Retinal pigment epithelial cell (primary cell): ENCODE data around the gene AP3B1.

Source experiments
- DNase-seq: peaks from one replicate; pipeline ENCODE4 v3.0.0-alpha.2; 2010; ENCODE audit warnings: low read depth
- H3K4me3 ChIP-seq: 2 replicates; pipeline ENCODE4 v1.5.1; 2011; ENCODE audit warnings: mild to moderate bottlenecking, low read length, control low read depth, moderate library complexity
- TF ChIP-seq, protein P1 (sequence below): conservative IDR thresholded peaks from 2 replicates; pipeline ENCODE4 v1.5.1; 2011; ENCODE audit warnings: low read depth, low read length, control low read depth, inconsistent platforms

Gene AP3B1

DNA sequence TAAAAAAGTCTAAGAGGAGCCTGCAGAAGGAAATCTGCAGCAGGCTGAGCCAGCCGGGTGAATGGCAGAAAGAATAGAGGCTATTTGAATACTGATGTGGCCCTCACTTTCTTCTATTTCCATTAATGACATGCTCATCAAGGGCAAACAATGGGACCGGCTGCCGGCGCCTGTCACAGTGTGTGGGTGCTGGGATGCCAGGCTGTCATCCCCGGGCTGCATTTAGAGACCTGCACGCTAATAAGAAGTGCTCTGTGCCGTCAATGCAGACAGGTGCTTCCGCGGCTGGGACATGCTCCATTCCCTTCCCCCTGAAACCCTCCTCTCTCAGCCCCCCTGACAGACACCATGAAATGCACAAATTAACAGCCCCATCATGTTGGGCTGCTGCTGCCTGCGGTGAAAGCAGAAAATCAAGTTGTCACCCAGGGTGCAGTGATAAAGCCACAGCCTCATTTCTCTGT lies 300.6 kb downstream of the AP3B1 start:
- no peak for DNase-seq
- TF ChIP-seq, protein P1, sequence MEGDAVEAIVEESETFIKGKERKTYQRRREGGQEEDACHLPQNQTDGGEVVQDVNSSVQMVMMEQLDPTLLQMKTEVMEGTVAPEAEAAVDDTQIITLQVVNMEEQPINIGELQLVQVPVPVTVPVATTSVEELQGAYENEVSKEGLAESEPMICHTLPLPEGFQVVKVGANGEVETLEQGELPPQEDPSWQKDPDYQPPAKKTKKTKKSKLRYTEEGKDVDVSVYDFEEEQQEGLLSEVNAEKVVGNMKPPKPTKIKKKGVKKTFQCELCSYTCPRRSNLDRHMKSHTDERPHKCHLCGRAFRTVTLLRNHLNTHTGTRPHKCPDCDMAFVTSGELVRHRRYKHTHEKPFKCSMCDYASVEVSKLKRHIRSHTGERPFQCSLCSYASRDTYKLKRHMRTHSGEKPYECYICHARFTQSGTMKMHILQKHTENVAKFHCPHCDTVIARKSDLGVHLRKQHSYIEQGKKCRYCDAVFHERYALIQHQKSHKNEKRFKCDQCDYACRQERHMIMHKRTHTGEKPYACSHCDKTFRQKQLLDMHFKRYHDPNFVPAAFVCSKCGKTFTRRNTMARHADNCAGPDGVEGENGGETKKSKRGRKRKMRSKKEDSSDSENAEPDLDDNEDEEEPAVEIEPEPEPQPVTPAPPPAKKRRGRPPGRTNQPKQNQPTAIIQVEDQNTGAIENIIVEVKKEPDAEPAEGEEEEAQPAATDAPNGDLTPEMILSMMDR = no peak

GRCh38 chr5:77993141-77993854 lies 301.2 kb downstream of the AP3B1 start:
- no peak for DNase-seq
- TF ChIP-seq, protein P1 = no peak

More for the DNA sequence above, 300.6 kb downstream of the AP3B1 start:
- no peak overlapping the region for H3K4me3 ChIP-seq

GRCh38 chr5:77991084-77991483 lies 303.4 kb downstream of the AP3B1 start:
- H3K4me3 ChIP-seq = no peak overlapping the region
- DNase-seq = no peak
- TF ChIP-seq, protein P1 = no peak

More at GRCh38 chr5:77993141-77993854, 301.2 kb downstream of the AP3B1 start:
- H3K4me3 ChIP-seq = no peak overlapping the region

GRCh38 chr5:77990020-77990419 lies 304.5 kb downstream of the AP3B1 start:
- TF ChIP-seq, protein P1 = no peak
- no peak overlapping the region for H3K4me3 ChIP-seq
- no peak for DNase-seq

- no peak overlapping the region for H3K4me3 ChIP-seq
- no peak for DNase-seq
- TF ChIP-seq, protein P1 = no peak
Observed at GRCh38 chr5:77987988-77988387, 306.5 kb downstream of the AP3B1 start.

DNA sequence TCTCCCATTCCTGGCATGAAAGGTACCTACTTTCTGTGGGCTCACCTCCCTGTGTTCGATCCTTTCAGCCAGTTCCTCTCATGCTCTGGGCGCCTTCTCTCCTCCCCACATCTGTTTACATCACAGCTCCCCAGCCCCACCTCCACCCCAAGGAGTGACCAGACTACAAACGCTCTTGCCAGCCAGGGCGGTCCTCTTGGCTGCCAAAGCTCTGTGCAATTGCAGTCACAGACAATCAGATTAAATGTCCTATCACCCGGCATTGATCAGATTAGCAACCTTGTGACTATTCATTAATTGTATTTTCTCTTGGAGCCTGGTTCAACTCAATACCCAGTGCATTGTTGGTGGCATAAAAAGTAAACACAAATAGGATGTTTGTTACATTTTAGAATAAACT lies 307.2 kb downstream of the AP3B1 start:
- DNase-seq = no peak
- TF ChIP-seq, protein P1 = no peak
- no peak overlapping the region for H3K4me3 ChIP-seq

DNA sequence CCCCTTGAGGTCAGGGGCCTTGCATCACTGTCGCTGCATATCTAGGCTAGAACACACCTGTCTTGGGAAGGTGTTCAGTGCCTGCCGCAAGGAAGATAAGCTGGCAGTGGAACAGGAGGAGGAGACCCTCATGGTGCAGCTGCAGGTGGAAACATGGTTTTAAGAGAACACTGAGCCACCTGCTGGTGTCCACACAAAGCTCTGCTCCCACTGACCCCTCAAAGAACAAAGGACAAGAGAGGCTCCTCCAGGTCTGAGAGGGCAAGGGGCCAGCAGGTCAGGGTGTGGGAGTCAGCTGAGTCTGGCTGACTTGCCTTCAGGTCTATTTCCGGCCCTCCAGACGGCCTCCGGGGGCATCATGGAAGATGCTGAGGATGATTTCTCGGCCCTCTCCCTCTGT lies 308.2 kb downstream of the AP3B1 start:
- no peak for DNase-seq
- TF ChIP-seq, protein P1 = no peak
- H3K4me3 ChIP-seq = no peak overlapping the region
